Vagina (tissue), 2 donors: ENCODE measurements around the gene C4BPA.

ENCODE experiments used
- POLR2A ChIP-seq, 2 donors: fragments of 450-650 bp; IDR thresholded peaks; one replicate each; pipeline ENCODE4 v1.6.1; 2017; ENCODE audit warnings: antibody characterized with exemption in 2 of 2, mild to moderate bottlenecking in 2 of 2, moderate library complexity in 2 of 2
- TF ChIP-seq, protein P1 (sequence below), 3 experiments: fragments of 450-650 bp in 2 of 3; fragments of 200-600 bp in 1 of 3; sonication (generic) in 1 of 3; IDR thresholded peaks; one replicate each; pipeline ENCODE4 v1.5.1; 2017 to 2019; ENCODE audit warnings: antibody characterized with exemption in 3 of 3, mild to moderate bottlenecking in 2 of 3, moderate library complexity in 2 of 3

DNA sequence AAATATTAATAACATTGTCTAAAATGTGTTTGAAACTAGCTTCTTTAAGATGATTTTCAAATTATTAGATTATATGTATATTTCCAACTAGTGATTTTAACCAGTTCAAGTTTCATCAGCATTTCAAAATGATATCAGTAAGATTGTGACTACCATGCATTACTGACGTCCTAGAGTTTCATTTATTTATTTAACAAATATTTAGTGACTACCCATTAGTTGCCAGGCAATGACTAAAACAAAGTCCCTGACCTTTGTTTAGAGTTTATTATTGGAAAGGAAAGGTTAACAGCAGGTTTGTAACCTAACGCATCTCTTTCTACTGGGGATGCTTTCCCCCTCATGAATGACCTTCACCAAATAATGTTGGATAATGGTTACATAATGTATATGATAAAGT lies 22.9 kb upstream of the C4BPA start:
- TF ChIP-seq POLR2A (IDR thresholded peaks at IDR 0.05) = no peak
- TF ChIP-seq, protein P1, sequence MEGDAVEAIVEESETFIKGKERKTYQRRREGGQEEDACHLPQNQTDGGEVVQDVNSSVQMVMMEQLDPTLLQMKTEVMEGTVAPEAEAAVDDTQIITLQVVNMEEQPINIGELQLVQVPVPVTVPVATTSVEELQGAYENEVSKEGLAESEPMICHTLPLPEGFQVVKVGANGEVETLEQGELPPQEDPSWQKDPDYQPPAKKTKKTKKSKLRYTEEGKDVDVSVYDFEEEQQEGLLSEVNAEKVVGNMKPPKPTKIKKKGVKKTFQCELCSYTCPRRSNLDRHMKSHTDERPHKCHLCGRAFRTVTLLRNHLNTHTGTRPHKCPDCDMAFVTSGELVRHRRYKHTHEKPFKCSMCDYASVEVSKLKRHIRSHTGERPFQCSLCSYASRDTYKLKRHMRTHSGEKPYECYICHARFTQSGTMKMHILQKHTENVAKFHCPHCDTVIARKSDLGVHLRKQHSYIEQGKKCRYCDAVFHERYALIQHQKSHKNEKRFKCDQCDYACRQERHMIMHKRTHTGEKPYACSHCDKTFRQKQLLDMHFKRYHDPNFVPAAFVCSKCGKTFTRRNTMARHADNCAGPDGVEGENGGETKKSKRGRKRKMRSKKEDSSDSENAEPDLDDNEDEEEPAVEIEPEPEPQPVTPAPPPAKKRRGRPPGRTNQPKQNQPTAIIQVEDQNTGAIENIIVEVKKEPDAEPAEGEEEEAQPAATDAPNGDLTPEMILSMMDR (IDR thresholded peaks at IDR 0.05) = no peak
